ENCODE data around the gene KCNT1. TPM values are rescaled to one million over a fixed set of nuclear protein-coding genes. Genes with fewer than 3 reads are reported as not detected.
"Not testable (repeated sequence)": the region's sequence is repeated elsewhere in the genome, so short reads cannot be mapped to it uniquely, and the experiment has no call there.

Gene KCNT1
- 2.7 TPM for total RNA-seq

GRCh38 chr9:135701959-135702721, at the start of gene KCNT1:
Gene KCNT1, plus strand, starts transcription at chr9:135702185. Its CDS starts 74 bp downstream, at chr9:135702259.
- no peak for DNase-seq

GRCh38 chr9:135655317-135655716, 46.7 kb upstream of the KCNT1 start:
- no peak for DNase-seq

- no peak for DNase-seq
These were observed 44.6 kb upstream of the KCNT1 start for GRCh38 chr9:135657416-135657815.

- no peak for DNase-seq
These were observed 42.7 kb upstream of the KCNT1 start for GRCh38 chr9:135659252-135659651.

- DNase-seq, result no peak
These were observed 41.6 kb upstream of the KCNT1 start for GRCh38 chr9:135660407-135660806.

GRCh38 chr9:135661816-135662560, 40.0 kb upstream of the KCNT1 start:
- no peak for DNase-seq

GRCh38 chr9:135662758-135663450, 39.1 kb upstream of the KCNT1 start, which contains the start of gene LCN9:
Gene LCN9, plus strand, starts transcription at chr9:135663309. Its CDS starts 13 bp downstream, at chr9:135663322.
- peak; percentile 50 for DNase-seq

GRCh38 chr9:135663451-135663770, 38.6 kb upstream of the KCNT1 start:
- no peak for DNase-seq

GRCh38 chr9:135663857-135664256, 38.1 kb upstream of the KCNT1 start:
- no peak for DNase-seq

GRCh38 chr9:135664266-135664665, 37.7 kb upstream of the KCNT1 start:
- no peak for DNase-seq

GRCh38 chr9:135664801-135665794, 36.9 kb upstream of the KCNT1 start:
- no peak for DNase-seq

GRCh38 chr9:135665795-135666189, 36.2 kb upstream of the KCNT1 start:
- no peak for DNase-seq

- no peak for DNase-seq
These were observed 35.2 kb upstream of the KCNT1 start for GRCh38 chr9:135666534-135667462.

- no peak for DNase-seq
These were observed 34.5 kb upstream of the KCNT1 start for GRCh38 chr9:135667463-135668001.

GRCh38 chr9:135669018-135669417, 33.0 kb upstream of the KCNT1 start:
- not testable (repeated sequence) for DNase-seq

GRCh38 chr9:135669616-135670285, 32.2 kb upstream of the KCNT1 start:
- no peak for DNase-seq

- DNase-seq, result no peak
These were observed 31.0 kb upstream of the KCNT1 start for GRCh38 chr9:135670721-135671590.

- no peak for DNase-seq
These were observed 30.4 kb upstream of the KCNT1 start for GRCh38 chr9:135671591-135672041.

GRCh38 chr9:135672786-135673185, 29.2 kb upstream of the KCNT1 start:
- DNase-seq, result not testable (repeated sequence)
